ENCODE measurements around the gene KRTAP5-6.

The KRTAP5-6 gene

GRCh38 chr11:1696608-1697570 is at the start of gene KRTAP5-6:
KRTAP5-6 (plus strand) TSS chr11:1697195; CDS start chr11:1697246, 51 bp downstream.
- DNase-seq (ENCODE audit: low read depth in 2 of 2), result no peak

DNA sequence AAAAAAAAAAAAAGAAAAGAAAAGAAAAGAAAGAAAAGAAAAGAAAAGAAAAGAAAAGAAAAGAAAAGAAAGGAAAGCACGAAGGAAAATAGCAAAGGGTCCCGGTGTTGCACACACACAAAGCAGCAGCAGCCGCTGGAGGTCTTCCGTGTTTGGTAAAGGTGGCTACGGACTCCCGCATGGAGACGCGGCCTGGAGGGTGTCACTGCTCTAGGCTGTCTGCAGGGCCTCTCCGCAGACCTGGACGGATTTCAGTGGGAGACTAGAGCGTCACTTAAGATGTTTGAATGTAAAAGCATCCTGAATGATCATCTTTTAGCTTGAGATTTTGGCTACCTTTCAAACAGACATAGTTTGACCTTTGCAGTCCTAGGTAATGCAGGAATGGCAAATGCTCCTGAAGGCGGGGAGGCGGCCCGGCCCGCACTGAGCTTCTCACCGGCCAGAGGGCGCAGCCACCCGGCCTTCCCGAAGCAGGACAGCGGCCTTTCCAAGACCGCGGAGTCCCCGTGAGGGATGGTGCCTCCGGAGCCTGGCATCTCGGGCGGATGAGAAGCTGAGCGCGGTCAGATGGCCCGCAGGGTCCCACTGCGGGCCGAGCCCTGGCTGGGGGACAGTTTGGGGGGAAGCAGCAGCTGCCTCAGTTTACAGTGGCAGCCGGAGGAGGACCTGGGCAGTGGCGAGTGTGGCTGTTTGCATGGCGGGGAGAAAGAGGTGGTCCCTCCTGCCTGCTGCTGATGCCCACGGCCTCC is 48.9 kb upstream of the KRTAP5-6 start:
- DNase-seq (ENCODE audit: low read depth in 2 of 2), result no peak

DNA sequence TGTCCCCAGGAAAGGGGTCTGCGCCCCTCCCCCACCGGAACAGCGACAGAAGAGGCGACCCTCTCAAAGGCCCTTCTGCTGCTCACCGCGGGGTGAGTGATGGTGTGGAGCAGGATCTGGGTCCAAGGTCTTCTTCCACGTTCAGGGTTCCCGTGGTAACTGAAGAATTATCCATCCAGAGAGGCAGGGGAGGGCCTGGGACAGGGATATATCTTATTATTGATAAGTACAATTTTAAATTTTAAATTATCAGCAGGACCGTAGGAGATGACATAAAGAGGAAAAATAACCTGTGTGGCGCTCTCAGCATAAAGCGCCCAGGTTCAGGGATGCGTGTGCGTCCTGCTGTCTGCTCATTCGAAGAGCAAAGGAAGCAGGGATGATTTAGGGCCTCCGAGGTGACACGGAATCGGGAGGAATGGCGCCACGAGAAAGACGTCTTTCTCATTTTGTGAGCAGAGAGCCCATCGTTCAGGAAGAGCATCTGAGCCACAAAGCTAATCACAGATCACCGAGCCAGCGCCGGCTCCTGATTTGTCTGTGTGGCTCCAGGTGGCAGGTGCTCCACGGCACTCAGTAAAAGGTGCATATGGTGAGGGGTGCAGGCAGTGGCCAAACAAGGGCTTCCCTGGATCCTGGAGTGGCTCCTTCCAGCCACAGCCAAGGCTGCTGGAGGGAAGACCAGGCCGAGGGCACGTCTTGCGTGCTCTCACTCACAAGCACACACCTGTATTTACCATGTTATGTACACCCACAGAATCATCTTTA is 48.2 kb upstream of the KRTAP5-6 start:
- no peak for DNase-seq (ENCODE audit: low read depth in 2 of 2)

DNA sequence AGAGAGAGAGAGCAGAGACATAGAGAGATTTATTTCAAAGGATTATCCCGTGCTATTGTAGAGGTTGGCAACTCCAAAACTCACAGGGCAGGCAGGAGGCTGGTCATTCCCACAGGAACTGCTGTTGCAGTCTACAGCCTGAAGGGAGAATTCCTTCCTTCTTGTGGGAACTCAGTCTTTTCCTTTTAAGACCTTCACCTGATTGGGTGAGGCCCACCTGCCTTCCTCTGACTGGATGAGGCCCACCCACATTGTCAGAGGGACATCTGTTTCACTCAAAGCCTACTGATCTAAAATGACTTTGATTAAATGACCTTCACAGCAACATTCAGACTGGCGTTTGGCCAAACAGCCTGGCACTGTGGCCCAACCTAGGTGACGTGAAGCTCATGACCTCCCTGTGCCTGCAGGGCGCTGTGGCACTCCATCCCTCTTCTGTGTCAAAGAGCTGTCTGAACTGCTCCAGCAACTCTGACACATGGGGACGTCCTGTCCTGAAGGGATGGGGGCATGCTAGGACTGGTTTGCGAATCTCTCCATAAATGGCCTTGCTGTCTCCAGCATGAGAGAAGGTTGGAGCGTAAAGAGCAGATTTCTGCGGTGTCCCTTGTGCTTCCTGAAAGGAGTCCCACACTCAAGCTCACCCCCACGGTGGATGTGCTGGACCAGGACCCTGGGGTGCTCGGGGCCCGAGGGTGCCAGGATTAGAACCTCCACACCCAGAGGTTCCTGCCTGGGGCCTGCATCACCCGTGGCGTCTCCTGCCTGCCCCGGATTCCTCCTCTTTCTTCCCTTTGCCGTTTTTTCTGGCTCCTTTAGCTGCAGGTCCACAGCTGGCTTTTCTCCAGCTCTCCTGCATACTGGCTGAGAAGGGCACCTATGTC is 46.7 kb upstream of the KRTAP5-6 start:
- no peak for DNase-seq (ENCODE audit: low read depth in 2 of 2)

GRCh38 chr11:1650918-1651262 is 46.1 kb upstream of the KRTAP5-6 start:
- DNase-seq (ENCODE audit: low read depth in 2 of 2), result no peak

DNA sequence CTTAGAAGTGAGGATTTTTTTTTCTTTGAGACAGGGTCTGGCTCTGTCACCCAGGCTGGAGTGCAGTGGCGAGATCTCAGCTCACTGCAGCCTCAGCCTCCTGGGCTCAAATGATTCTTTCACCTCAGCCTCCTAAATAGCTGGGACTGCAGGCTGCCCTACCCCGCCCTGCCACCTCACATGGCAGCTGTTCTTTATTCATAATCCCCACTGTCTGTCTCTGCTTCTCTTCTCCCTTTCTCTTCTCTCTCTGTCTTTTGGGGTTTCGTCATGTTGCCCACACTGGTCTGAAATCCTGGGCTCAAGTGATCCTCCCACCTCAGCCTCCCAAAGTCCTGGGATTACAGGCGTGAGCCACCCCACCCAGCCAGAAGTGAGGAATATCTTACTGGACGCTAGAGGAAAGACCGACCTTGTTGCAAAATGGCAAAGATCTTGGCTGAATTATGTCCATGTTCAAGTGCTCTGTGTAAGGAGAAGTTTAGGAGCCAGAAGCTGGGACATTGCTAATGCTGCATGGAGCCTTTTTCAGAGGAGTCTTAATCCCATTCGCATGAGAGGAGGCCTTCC is 45.5 kb upstream of the KRTAP5-6 start:
- no peak for DNase-seq (ENCODE audit: low read depth in 2 of 2)

GRCh38 chr11:1652026-1652425 is 45.0 kb upstream of the KRTAP5-6 start:
- DNase-seq (ENCODE audit: low read depth in 2 of 2), result no peak

DNA sequence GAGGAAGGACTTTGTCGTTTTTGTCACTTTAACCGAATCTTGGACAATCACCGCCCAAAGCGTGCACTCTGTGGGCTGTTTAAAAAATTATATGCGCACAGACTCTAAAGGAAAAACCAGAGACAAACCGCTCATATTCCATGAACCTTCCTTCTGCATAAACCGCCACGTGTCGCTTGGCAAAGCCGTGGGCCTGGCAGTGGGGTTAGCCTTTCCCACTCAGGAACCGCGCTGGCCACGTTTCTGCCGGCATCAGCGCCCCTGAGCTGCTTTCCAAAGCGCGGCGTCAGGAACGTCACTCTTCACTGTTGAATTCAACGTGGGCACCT is 44.6 kb upstream of the KRTAP5-6 start:
- DNase-seq (ENCODE audit: low read depth in 2 of 2), result no peak

GRCh38 chr11:1652771-1653540 is 44.0 kb upstream of the KRTAP5-6 start:
- peak; percentile 62 to 68 for DNase-seq (ENCODE audit: low read depth in 2 of 2)

GRCh38 chr11:1653541-1654387 is 43.2 kb upstream of the KRTAP5-6 start:
- no peak for DNase-seq (ENCODE audit: low read depth in 2 of 2)

DNA sequence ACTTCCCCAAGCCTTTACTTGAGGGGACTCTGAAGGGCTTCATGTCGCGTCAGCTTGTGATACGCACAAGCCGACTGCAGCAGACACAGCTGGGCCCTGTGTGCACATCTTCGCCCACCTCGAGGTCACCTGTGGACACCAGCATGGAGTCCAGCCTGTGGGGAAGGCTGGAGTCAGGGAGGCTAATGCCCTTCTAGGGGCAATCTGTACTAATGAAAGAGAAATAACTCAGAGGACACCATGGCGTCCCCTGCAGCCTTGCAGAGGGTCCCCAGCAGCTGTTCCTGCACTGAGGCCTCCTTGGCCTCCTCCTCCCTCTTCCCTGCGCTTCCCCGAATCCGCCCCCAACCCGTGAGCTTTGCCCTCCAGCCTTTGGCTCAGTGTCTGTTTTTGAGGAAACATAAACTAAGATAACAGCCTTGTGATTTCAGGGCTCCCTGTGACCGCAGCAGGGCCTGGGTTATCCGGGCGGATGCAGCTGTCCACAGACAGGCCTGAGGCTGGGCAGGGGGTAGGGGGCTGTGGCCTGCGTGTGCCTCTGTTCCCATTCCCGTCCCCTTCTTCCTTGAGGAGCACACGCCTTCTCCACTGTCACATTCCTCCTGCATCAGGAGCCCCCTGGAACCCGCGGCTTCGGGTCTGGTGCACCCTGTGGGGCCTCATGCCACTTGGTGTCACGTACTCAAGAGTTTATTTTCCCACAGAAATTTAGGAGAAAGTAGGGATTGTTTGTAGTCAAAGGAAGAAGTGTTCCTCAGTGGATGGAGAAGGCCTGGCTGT is 42.4 kb upstream of the KRTAP5-6 start:
- DNase-seq (ENCODE audit: low read depth in 2 of 2), result no peak

DNA sequence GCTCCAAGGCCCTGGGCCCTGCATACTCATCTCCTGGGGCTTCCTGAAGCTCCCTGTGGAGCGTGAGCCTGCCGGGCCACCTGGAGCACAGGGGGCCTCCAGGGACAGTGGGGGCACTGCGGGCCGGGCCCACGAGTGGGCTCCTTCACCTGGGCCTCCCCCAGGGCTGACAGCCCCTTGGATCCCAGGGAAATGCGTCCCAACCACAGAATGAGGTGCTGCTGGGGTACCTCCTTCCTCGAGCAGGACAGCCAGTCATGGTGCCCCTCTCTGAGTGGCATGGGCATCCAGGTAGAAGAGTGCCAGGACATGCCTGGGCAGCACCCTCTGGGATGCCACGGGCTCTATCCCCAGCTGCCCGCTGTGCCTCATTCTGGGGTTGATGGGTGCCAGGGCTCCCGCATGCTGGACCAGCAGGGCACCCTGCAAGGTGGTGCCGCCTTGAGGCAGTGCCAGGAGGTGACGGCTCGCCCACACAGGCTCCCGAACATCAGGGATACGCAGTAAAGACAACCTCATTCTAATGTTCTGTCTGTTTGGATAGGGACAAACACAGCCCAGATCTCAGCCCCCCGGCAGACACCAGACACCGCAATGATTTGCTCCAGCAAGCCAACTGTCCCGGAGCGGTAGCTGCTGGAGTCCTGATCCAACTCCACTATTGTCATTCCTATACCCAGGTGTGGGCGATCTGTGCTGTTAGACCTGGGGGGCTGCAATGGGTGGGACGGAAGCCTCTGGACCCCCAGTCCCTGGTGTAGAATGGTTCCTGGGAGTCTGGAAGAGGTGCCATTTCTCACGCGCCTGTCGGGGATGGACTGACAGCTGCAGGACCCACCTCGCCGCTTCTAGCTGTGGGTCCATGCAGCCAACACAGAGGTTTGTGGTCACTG is 41.6 kb upstream of the KRTAP5-6 start:
- no peak for DNase-seq (ENCODE audit: low read depth in 2 of 2)

DNA sequence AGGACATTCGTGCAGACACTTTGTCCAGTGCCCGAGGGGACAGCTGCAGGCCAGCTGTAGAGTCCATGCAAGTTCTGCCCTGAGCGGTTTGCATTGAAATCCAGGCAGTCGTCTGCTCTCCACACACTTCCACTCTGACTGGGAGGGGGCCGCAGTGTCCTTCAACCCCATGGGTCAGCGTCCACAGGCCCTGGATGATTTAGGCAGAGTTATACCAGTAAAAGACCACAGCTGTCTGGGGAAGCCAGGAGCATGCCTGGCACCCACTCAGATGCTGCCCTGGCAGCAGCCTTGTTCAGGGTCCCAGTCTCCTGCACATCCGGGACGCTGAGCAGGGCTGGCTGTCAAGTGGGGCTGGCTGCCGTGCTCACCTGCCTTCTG is 40.9 kb upstream of the KRTAP5-6 start:
- no peak for DNase-seq (ENCODE audit: low read depth in 2 of 2)

- DNase-seq (ENCODE audit: low read depth in 2 of 2), result no peak
Measured at GRCh38 chr11:1656670-1657069, 40.3 kb upstream of the KRTAP5-6 start.

DNA sequence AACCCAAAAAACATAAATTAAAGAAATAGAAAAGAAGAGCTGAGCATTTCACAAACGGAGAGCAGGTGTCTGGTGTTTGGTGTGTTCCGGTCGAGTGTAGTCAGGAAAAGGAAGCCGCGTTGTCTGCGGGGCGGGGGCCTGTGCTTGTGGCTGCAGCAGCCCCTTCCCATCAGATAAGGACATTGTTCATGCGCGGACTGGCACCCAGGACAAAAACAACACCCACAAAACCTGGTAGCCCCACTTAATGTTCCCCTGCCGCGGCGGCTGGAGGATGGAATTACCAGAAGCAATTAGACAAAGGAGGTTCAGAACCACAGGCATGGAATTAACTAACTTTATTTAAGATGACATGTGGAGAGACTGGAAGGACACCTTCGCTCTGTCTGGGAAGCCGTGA is 37.5 kb upstream of the KRTAP5-6 start:
- no peak for DNase-seq (ENCODE audit: low read depth in 2 of 2)

- DNase-seq (ENCODE audit: low read depth in 2 of 2), result no peak
Measured at GRCh38 chr11:1660111-1660867, 36.7 kb upstream of the KRTAP5-6 start.

All from stimulated activated CD8-positive, alpha-beta memory T cell treated with anti-CD3 and anti-CD28 coated beads, Interleukin-7, amount 100 ng/mL, for 1 hour (primary cell).